Right lung (tissue), 10 donors: Measurements from ENCODE around the gene TUBB4B. TPM values are rescaled to one million over a fixed set of nuclear protein-coding genes. Genes with fewer than 3 reads are reported as not detected.

ENCODE experiments used
- DNase-seq, 2 donors: peaks; one replicate each; pipeline ENCODE4 v3.0.0-alpha.2; 2013
- long read RNA-seq, 8 donors: transcript quantifications; one replicate each; lab custom pipeline, GENCODE V29; 2026
- polyA plus RNA-seq, 5 donors: library from polyadenylated mRNA; unstranded; fragments of 120-200 nt; gene quantifications; one replicate each; pipeline versions ENCODE4 v1.2.1 to v1.2.3, GENCODE V29; 2013; ENCODE audit warnings: inconsistent platforms in 1 of 5, low replicate concordance in 1 of 5; ENCODE audit not compliant: insufficient read length in 5 of 5, insufficient read depth in 1 of 5

Gene TUBB4B
- polyA plus RNA-seq, result 100 to 1,000 TPM; 211 to 322 (median 258) TPM
- long read RNA-seq, donor 1, transcript TUBB4B-201 (4 exons, 1,637 nt), result major isoform, 224 of 247 reads
- long read RNA-seq, donor 1, partial matches to known transcripts, result 19 of 247 reads
- long read RNA-seq, donor 1, other reads (novel, unspliced or antisense), result 0 of 247 reads
- long read RNA-seq, donor 2, transcript TUBB4B-201 (4 exons, 1,637 nt), result major isoform, 111 of 120 reads
- long read RNA-seq, donor 2, partial matches to known transcripts, result 6 of 120 reads
- long read RNA-seq, donor 2, other reads (novel, unspliced or antisense), result 0 of 120 reads
- long read RNA-seq, donor 3, transcript TUBB4B-201 (4 exons, 1,637 nt), result major isoform, 146 of 154 reads
- long read RNA-seq, donor 3, partial matches to known transcripts, result 8 of 154 reads
- long read RNA-seq, donor 3, other reads (novel, unspliced or antisense), result 0 of 154 reads
- long read RNA-seq, donor 4, transcript TUBB4B-201 (4 exons, 1,637 nt), result major isoform, 92 of 104 reads
- long read RNA-seq, donor 4, partial matches to known transcripts, result 10 of 104 reads
- long read RNA-seq, donor 4, other reads (novel, unspliced or antisense), result 0 of 104 reads
- long read RNA-seq, donor 5, transcript TUBB4B-201 (4 exons, 1,637 nt), result major isoform, 251 of 271 reads
- long read RNA-seq, donor 5, partial matches to known transcripts, result 19 of 271 reads
- long read RNA-seq, donor 5, other reads (novel, unspliced or antisense), result 0 of 271 reads
- long read RNA-seq, donor 6, transcript TUBB4B-201 (4 exons, 1,637 nt), result major isoform, 219 of 235 reads
- long read RNA-seq, donor 6, partial matches to known transcripts, result 16 of 235 reads
- long read RNA-seq, donor 6, other reads (novel, unspliced or antisense), result 0 of 235 reads
- long read RNA-seq, donor 7, transcript TUBB4B-201 (4 exons, 1,637 nt), result major isoform, 104 of 267 reads
- long read RNA-seq, donor 7, partial matches to known transcripts, result 163 of 267 reads
- long read RNA-seq, donor 7, other reads (novel, unspliced or antisense), result 0 of 267 reads
- long read RNA-seq, donor 8, transcript TUBB4B-201 (4 exons, 1,637 nt), result major isoform, 80 of 80 reads
- long read RNA-seq, donor 8, partial matches to known transcripts, result 0 of 80 reads
- long read RNA-seq, donor 8, other reads (novel, unspliced or antisense), result 0 of 80 reads

DNA sequence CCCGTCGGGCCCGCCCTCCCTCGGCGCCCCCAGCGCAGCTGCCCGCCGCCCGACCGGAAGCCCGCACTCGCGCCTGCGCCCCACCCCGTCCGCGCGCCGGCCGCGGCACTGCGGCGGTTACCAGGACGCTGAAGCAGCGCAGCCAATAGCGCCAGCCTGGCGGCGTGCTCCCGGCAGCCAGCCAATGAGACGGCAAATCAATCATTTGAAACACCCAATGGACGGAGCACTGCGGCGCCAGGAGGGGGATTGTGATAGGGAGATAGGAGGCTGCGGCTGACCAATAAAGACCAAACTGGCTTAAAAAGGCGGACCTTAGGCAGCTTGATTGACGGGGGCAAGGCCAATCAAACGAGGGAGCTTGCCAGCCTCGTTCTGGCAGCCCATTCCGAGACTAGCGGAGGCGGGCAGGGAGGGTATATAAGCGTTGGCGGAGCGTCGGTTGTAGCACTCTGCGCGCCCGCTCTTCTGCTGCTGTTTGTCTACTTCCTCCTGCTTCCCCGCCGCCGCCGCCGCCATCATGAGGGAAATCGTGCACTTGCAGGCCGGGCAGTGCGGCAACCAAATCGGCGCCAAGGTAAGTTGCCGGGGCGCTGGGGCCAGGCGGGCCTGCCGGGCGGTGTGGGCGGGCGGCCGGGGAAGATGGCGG, at the start of gene TUBB4B:
TUBB4B (plus strand) TSS at position 447 of the 649 bp plus-strand sequence; CDS start at position 521, 74 bp downstream.
- peak; percentile 100 for DNase-seq

DNA sequence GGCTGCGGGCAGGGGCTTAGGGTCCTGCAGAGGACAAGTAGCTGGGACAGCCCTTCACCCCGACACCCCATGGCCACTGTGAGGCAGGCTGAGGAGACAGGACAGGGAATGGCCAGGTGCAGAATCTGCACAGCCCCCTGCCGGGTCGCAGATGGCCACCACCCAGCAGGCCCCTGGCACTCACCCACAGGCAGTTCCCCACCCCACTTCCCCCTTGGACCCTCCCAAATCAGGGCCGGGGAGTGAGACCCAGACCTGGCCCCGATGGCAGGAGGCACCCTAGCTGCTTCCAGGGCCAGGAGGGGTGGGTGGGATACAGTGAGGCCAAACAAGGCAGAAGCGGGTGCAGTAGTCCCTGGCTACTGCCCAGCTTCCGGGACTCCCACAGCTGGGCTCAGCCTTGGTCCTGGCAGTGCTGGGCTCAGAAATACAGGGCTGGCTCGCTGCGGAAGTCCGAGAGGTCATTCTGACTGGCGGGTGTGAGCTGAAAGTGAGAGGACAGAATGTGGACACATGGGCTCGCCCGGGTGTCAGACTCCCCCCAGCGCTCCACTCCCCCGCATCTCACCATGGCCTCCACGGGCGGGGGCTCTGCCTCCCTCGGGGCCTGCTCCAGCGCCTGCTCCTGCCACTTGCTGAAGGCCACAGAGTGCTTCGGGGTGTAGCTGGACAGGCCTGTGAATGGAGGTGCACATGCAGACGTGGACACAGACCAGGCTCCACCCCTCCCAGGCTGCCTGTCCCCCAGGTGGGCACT, 49.2 kb upstream of the TUBB4B start:
- DNase-seq, result no peak

DNA sequence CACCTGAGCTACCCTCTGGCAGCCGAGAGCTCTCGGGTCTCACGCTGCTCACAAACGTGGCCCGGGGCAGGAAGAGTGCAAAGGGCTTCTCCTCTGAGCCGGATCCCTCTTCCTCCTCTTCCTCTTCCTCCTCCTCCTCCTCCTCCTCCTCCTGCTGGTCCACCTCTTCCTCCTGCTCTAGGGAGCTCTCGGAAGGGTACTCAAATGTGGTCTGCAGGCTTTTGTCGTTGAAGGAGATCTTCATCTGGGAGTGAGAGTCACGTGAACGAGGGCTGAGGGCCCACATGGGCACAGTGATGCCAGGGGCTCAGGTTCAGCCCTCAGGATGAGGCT, 48.7 kb upstream of the TUBB4B start:
- DNase-seq, result no peak

DNA sequence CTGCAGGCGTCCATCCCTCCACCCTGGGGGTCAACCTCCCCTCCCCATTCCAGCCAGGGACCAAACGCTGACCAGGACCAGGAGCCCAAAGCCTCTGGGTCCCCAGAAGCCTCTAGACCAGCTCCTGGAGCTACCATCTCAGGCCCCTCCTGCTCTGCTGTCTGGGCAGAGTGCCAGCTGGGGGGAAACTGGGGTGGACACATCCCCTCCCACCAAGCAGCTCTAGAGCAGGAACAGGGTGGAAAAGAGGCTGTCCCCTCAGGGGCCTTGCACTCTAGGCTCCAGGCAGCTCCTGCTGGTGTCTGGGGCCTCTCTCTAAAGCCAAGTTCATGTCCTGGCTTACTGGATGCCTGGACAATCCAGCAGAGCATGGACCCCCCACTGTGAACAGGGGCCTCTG, 48.2 kb upstream of the TUBB4B start:
- DNase-seq, result no peak

DNA sequence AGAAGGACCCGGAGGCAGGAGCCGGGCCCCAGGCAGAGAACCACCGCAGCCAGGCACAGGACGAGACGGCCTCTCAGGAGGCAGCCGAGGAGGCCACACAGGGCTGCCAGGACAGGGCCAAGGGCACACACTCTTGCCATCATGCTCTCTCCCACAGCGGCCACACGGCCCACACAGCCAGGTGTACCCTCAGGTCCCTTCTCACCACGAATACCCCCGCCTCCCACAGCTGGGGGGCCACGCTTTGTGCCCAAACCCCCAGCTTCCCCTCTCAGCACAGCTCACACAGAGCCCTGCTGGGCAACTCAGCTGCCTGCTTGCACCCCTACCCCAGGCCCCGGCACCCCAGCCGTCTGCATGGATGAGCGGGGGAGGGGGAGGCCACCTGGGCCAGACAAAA, 47.3 kb upstream of the TUBB4B start:
- DNase-seq, result no peak

DNA sequence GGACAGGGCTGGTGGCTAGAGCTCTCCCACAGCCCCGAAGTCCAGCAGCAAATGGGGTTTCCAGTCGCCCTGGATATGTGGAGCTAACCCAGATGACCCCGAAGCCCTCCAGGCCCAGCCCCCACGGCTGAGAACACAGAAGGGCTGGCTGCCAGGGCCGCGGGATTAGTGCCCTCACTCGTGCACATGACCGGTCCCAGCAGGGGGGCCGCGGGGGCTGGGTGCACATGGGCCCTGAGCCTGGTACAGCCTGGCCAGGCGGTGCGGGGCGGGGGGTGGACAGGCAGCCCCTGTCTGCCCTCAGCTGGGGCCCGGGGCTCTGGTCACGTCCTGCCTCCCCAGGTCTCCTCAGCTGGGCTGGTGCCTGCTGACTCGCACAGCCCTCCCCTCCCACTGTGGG, 46.7 kb upstream of the TUBB4B start:
- no peak for DNase-seq

DNA sequence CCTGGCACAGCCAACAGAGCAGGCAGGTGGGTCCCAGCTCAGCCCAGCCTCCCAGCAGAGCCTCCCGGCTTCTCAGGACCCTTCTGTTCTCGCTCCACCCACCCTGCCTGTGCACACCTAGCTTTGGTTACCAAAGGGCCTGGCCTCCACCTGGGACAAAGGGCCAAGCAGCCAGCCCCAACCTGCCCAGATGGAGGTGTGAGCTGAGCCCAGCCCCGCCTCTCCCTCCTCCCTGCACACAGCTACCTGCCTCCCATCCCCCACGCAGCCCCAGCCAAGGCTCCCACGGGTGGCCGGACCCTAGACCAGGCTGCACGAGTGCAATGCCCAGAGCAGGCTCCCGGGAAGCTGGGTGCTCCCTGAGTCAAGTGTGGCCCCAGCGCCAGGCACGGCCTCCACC, 46.2 kb upstream of the TUBB4B start:
- DNase-seq, result no peak

DNA sequence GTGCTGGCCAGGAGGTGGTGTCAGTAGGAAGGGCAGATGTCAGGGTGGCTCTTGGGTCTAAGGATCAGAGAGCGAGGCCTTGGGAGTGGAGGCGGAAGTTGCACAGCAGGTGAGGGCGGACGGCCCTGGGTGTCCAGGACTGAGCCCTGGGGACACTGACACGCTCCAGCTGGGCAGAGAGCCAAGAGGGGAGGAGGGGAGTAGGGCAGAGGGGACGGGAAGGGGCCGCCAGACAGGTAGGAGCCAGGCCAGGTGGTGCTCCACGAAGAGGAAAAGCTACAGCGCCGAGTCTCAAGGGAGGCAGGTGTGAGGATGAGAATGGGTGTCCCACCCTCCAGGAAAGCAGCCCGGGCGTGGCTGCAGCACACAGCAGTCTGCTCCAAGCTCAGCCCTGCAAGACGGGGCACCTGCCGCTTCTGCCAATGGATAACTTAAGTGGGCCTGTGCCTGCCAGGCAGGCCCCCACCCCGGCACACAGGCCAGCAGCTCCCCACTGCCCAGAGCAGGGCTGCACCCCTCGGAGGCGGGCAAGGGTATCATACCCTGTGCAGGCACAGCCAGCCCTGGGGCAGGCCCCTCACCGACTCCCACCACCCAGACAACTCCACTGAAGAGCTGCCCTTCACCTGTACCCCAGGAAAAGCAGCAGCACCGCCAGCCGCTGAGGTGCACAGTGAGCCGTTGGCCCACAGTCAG, 45.4 kb upstream of the TUBB4B start:
- no peak for DNase-seq

DNA sequence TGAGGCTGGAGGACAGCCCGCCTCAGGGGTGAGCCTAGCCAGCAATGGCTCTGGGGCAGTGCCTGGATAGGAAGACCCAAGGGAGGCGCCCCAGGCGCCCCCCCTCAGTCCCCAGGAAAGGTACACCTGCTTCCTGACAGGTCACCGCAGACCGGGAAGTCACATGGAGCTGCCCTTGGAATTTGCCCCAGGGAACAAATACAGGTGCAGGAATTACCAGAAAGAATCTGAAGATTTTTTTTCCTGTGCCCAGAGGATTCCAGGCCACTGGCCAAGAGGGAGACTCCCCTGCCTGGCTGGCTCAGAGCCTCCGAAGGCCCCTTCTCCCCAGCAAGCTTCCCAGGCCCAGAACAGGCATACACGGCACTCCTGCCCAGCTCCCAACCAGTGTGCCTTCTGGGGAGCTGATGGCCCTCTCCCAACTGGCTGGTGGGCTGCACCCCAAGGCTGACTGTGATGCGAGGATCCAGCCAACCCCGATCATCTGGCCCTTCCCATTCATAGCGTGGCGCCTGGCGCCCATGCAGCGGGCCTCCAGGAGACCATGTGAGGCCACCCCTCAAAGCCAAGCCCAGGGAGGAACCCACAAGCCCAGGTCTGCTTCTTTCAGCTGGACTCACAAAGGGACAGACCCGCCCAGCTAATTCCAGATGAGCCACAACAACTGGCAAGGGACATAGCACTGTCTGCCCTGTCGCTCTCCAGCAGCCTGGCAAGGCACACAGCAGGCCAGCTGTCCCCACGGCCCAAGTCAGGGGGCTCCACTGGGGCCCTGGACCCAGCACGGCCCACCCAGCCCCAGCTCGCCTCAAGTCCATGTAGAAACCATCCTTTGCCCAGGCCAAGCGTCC, 42.8 kb upstream of the TUBB4B start:
- no peak for DNase-seq

DNA sequence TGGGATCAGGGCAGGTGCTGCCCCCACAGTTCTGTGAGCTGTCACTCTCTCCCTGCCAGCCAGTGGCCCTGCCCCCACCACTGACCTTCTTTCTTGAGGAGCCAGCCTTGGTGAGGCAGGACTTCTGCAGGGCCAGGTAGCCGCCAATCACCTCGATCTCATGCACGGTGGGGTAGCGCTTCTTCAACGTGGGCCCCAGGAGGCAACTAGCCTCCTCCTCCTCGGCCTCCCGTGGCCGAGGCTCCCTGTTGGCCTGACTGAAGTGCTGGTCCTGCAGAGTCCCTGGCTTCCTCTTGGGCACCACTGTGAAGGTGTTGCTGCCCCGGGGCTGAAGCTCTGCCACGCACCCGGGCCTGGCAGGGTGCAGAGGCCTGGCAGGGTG, 42.2 kb upstream of the TUBB4B start:
- no peak for DNase-seq

DNA sequence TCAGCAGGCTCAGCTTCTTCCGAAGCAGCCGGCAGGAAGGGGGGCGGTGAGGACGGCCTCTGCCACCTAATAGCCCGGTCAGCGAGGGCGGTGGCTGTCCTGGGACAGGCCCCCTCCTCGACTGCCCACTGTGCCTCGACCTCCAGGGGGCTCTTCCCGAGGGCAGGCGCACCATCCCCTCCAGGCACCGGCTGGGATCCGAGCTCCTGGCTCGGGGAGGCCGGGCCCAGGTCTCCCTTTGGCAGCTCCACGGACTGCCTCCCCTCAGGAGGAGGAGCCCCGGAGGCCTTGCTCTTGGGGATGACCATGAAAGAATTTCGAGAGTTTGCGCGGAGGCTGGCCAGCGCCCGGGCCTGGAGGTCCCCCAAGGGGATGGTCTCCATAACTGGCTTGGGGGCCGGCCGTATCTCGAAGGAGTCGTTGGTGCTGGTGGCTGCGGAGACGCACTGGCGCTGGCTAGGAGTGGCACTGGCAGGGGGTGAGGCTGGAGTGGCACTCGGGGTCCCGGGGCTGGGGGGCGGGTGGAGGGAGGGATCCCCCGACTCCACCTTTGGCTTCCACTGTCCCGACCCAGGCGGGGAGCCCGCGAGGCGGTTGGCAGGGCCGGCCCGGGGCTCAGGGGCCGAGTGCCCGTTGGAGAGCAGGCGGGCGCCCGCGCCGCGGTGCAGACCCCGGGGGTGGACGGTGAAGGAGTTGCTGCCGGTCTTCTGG, 41.5 kb upstream of the TUBB4B start:
- no peak for DNase-seq

DNA sequence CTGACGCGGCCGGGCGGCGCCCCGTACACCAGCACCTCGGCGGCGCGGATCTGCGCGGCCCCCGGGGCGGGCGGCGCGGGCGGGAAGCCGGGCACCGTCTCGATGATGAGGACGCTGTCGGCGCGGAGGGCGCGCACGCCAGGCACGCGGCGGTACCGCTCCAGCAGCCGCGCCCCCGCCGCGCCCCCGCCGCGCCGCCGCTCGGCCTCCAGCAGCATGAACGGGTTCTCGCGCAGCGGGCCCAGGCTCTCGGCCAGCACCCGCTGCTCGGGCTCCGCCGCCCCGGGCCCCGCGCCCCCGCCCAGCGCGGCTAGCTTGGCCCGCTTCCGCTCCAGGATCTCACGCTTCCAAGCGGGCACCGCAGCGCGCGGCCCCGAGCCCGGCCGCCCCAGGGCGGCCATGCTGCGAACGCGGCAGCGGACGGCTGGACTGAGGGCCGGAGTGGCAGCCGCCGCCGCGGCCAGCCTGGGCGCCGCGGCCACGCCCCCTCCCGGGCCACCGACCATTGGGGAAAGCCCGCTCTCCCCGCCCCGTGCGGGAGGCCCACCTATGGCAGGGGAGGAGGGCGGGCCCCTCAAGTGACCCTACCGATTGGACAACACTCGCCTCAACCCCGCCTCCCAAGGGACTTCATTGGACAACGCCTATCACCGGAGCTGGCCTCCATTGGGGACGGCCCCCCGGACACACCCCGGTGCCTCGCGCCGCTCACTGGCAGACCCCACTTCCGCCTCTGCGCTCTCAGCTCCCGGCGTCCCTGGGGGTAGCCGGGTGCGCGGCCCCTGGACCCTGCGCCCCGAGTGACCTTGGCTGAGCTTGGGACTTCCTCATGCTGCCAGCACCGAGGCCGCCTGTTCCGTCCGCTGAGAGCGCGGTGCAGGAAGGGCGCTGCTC, 40.5 kb upstream of the TUBB4B start, which contains the start of gene TPRN:
TPRN (minus strand) TSS at position 431 of the 894 bp plus-strand sequence; CDS start at position 401, 30 bp downstream.
- peak; percentile 97 to 98 for DNase-seq

DNA sequence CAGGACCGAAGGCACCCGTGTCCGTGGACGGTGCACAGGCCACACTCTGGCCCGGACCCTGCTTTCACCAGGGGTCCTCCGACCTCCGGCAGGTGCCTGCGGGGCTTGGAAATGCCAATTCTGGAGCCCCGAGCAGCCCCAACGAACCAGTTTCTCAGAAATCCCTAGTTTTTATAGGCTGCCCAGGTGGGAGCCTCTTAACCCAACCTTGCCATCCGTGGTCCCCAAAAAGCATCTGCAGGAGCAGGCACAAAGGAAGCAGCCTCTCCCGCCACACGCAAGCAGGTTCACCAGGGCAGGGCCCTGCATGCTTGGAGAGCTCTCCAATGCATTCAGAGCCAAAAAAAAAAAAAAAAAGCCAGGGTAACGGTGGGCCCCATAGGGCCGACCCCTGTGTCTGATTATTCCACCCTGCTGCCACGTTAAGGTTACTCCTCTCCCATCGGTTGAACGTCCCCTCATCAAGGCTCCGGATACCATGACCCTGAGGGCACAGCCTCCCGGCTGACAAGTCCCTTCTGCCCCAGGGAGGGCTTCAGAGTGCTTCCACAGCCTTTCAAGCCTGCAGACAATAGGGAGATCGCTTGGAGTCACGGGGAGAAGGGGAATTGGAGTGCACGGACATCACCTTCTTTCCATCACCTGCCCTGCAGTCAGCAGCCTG, 39.8 kb upstream of the TUBB4B start:
- DNase-seq, result no peak

DNA sequence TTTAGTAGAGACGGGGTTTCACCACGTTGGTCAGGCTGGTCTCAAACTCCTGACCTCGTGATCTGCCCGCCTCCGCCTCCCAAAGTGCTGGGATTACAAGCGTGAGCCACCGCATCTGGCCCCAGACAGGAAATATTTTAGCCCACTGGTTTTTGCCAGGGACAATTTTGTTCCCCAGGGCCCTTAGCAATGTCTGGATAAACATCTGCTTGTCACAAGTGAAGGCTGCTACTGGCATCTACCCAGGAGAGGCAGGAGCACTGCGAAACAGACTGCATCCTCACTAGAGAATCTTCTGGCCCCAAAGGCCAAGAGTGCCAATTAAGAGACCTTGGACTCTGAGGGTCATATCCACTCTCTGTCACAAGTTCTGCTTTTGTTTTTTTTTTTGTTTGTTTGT, 38.1 kb upstream of the TUBB4B start:
- no peak for DNase-seq

DNA sequence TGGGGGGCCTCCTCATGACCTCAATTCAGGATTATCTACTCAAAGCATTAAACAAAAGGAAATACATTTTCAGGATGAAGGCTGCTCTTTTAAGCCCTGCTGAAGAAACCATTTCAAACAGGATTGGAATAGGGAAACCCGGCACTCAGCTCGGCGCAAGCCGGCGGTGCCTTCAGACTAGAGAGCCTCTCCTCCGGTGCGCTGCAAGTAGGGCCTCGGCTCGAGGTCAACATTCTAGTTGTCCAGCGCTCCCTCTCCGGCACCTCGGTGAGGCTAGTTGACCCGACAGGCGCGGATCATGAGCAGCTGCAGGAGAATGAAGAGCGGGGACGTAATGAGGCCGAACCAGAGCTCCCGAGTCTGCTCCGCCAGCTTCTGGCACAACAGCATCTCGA, 36.4 kb upstream of the TUBB4B start:
- no peak for DNase-seq

DNA sequence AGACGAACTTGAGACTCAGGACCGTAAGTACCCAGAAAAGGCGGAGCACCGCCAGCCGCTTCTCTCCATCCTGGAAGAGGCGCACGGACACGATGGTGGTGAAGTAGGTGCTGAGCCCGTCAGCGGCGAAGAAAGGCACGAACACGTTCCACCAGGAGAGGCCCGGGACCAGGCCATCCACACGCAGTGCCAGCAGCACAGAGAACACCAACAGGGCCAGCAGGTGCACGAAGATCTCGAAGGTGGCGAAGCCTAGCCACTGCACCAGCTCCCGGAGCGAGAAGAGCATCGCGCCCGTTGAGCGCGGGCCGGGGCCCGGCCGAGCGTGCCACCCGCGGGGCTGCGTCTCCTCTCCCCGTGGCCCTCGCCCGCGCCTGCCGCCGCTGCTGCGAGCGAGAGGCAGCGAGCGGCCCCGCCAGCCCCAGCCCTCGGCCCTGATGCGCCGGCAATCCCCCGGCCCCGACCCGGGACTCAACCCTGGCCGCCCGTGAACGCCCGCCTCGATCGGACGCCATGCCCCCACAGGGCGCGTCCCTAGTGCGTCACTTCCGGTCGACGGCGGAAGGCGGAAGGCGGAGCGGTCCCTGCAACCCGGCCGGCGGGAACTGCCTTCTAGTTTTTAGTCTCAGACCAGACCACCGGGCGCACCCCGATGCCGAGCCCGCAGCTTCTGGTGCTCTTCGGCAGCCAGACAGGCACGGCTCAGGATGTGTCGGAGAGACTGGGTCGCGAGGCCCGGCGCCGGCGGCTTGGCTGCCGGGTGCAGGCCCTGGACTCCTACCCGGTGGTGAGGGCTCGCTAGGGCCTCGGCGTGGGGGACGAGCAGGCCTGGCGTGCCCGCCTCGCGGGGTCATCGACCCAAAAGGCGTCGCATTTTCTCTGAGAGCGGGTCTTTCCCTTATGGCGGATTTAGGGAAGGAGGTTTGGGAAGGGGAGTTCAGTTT, 35.7 kb upstream of the TUBB4B start, which contains the start of the genes NDOR1 and TMEM203:
NDOR1 (plus strand) TSS at position 575 of the 944 bp plus-strand sequence; CDS start at position 653, 78 bp downstream.
TMEM203 (minus strand) TSS at position 523 of the 944 bp plus-strand sequence; CDS start at position 289, 234 bp downstream.
- DNase-seq, result peak; percentile 83 to 85
